GM23338 (cell line): ENCODE results near the gene ATOH8. TPM values are rescaled to one million over a fixed set of nuclear protein-coding genes. Genes with fewer than 3 reads are reported as not detected.

Source experiments
- ATAC-seq: fragments of 200-7000 bp; cut with Tn5 transposase; 3 replicates; pipeline ENCODE4 v1.9.1; 2020
- DNase-seq: peaks from one replicate; pipeline ENCODE4 v3.0.0-alpha.2; 2015; ENCODE audit warnings: low spot score
- H2AFZ ChIP-seq: fragments of 200-600 bp; sonication (generic); 2 replicates; pipeline ENCODE4 v1.8.0; 2016; ENCODE audit warnings: antibody characterized with exemption, mild to moderate bottlenecking, moderate library complexity
- H3F3A ChIP-seq: fragments of 200-600 bp; sonication (generic); replicated peaks from 2 replicates; pipeline ENCODE4 v1.8.0; 2017; ENCODE audit warnings: antibody characterized with exemption, mixed run types, low read depth
- H3K27ac ChIP-seq: fragments of 200-600 bp; sonication (generic); 2 replicates; pipeline ENCODE4 v1.6.1; 2016; ENCODE audit warnings: low read depth
- H3K27me3 ChIP-seq: fragments of 200-600 bp; sonication (generic); 2 replicates; pipeline ENCODE4 v1.8.0; 2016; ENCODE audit warnings: mild to moderate bottlenecking, mixed run types, moderate library complexity; ENCODE audit not compliant: insufficient read depth
- H3K36me3 ChIP-seq: fragments of 200-600 bp; sonication (generic); 2 replicates; pipeline ENCODE4 v1.8.0; 2016; ENCODE audit warnings: mild to moderate bottlenecking; ENCODE audit not compliant: insufficient read depth
- H3K4me1 ChIP-seq: fragments of 200-600 bp; sonication (generic); 2 replicates; pipeline ENCODE4 v1.8.0; 2016; ENCODE audit warnings: mild to moderate bottlenecking, moderate library complexity; ENCODE audit not compliant: insufficient read depth
- H3K4me2 ChIP-seq: fragments of 200-600 bp; sonication (generic); 2 replicates; pipeline ENCODE4 v1.7.1; 2017; ENCODE audit warnings: mixed run types
- H3K4me3 ChIP-seq: fragments of 200-600 bp; sonication (generic); 2 replicates; pipeline ENCODE4 v1.6.1; 2016; ENCODE audit warnings: mixed run types
- H3K79me2 ChIP-seq: fragments of 200-600 bp; sonication (generic); replicated peaks from 2 replicates; pipeline ENCODE4 v1.8.0; 2017; ENCODE audit warnings: mild to moderate bottlenecking; ENCODE audit not compliant: insufficient read depth
- H3K9me2 ChIP-seq: fragments of 200-600 bp; sonication (generic); 2 replicates; pipeline ENCODE4 v1.8.0; 2017; ENCODE audit not compliant: insufficient read depth
- H4K20me1 ChIP-seq: fragments of 200-600 bp; sonication (generic); replicated peaks from 2 replicates; pipeline ENCODE4 v1.8.0; 2017; ENCODE audit warnings: mild to moderate bottlenecking; ENCODE audit not compliant: insufficient read depth
- H3K27ac Mint-ChIP-seq: 2 replicates; pipeline ENCODE4 v1.8.0; 2020; ENCODE audit warnings: inconsistent platforms, mild to moderate bottlenecking, moderate library complexity, mixed read lengths
- H3K27me3 Mint-ChIP-seq: 3 replicates; pipeline ENCODE4 v1.8.0; 2022; ENCODE audit warnings: low read depth, mild to moderate bottlenecking, moderate library complexity, mixed read lengths, inconsistent platforms; ENCODE audit not compliant: insufficient read depth, poor library complexity
- H3K36me3 Mint-ChIP-seq: 3 replicates; pipeline ENCODE4 v1.8.0; 2021; ENCODE audit warnings: low read depth, mild to moderate bottlenecking, inconsistent platforms, moderate library complexity, mixed read lengths
- H3K4me1 Mint-ChIP-seq: 3 replicates; pipeline ENCODE4 v1.8.0; 2020; ENCODE audit warnings: mild to moderate bottlenecking, inconsistent platforms, mixed read lengths
- H3K4me3 Mint-ChIP-seq: 3 replicates; pipeline ENCODE4 v1.8.0; 2021; ENCODE audit warnings: moderate library complexity, mild to moderate bottlenecking, inconsistent platforms, mixed read lengths
- H3K9me3 Mint-ChIP-seq: 3 replicates; pipeline ENCODE4 v1.8.0; 2020; ENCODE audit warnings: moderate library complexity, mild to moderate bottlenecking, inconsistent platforms, mixed read lengths
- EZH2 ChIP-seq: fragments of 200-600 bp; sonication (generic); IDR thresholded peaks from one replicate; pipeline ENCODE4 v1.8.0; 2017; ENCODE audit warnings: antibody characterized with exemption, mild to moderate bottlenecking, low read depth; ENCODE audit not compliant: unreplicated experiment
- NANOG ChIP-seq: IDR thresholded peaks from 2 replicates; pipeline ENCODE4 v1.6.1; 2016; ENCODE audit warnings: antibody characterized with exemption, borderline replicate concordance
- POLR2AphosphoS5 ChIP-seq: IDR thresholded peaks from 2 replicates; pipeline ENCODE4 v1.6.1; 2016; ENCODE audit warnings: antibody characterized with exemption, low read depth
- STAT1 ChIP-seq: IDR thresholded peaks from one replicate; pipeline ENCODE4 v1.6.1; 2016; ENCODE audit warnings: antibody characterized with exemption; ENCODE audit not compliant: unreplicated experiment
- ZNF331 ChIP-seq: fragments of 250-450 bp; sonication (Bioruptor Pico); IDR thresholded peaks from 2 replicates; pipeline ENCODE4 v1.5.0; 2020; ENCODE audit warnings: low read depth, mild to moderate bottlenecking, moderate library complexity
- ZNF462 ChIP-seq: fragments of 250-450 bp; sonication (Bioruptor Pico); IDR thresholded peaks from 2 replicates; pipeline ENCODE4 v1.5.0; 2020; ENCODE audit warnings: mild to moderate bottlenecking, moderate library complexity
- polyA plus RNA-seq: library from polyadenylated mRNA; unstranded; fragments of >200 nt; fragmentation: Nextera tagmentation; extraction: Ambion mirVana; gene quantifications from 2 replicates; pipeline ENCODE4 v1.2.1, GENCODE V29; 2016
- total RNA-seq: library from RNA; depleted of rRNA; stranded (reverse); fragments of >200 nt; shearing (Covaris generic); gene quantifications from 2 replicates; pipeline ENCODE4 v1.2.3, GENCODE V29; 2014

The ATOH8 gene
- total and polyA plus RNA-seq, 2 experiments from 2014 or later: 0.11 to 0.97 TPM

- no peak for TF ChIP-seq ZNF462 (CRISPR knock-in tag)
- no peak for TF ChIP-seq STAT1
- no peak for TF ChIP-seq POLR2AphosphoS5
- no peak for TF ChIP-seq ZNF331 (CRISPR knock-in tag)
- TF ChIP-seq NANOG: no peak
Measured at GRCh38 chr2:85791704-85792565, 38.1 kb downstream of the ATOH8 start (continued).

- H3K27ac Mint-ChIP-seq: no peak overlapping the region
- Histone ChIP-seq H3K9me2 (no peaks in the 10 kb centered on the region), H3K27ac (no peak overlapping the region), H3K4me2 (no peak overlapping the region), H3F3A (no peaks in the 10 kb centered on the region), H3K79me2 (no peaks in the 10 kb centered on the region), H3K4me3 (no peak overlapping the region), H3K27me3 (no peaks in the 10 kb centered on the region), H3K36me3 (no peaks in the 10 kb centered on the region), H3K4me1 (no peaks in the 10 kb centered on the region), H2AFZ (no peak overlapping the region), H4K20me1 (no peaks in the 10 kb centered on the region)
- ATAC-seq (no peak), DNase-seq (no peak)
- H3K4me3 Mint-ChIP-seq: no peak overlapping the region
- H3K36me3 Mint-ChIP-seq: no peaks in the 10 kb centered on the region
- H3K4me1 Mint-ChIP-seq: 0 out of 3 replicates have a peak, but pooled peaks cover 3% of the 10 kb centered on the region
- peaks cover 10% of the 10 kb centered on the region for H3K27me3 Mint-ChIP-seq
- TF ChIP-seq EZH2 (no peak), STAT1 (no peak)
- H3K9me3 Mint-ChIP-seq: no peaks in the 10 kb centered on the region
Measured at GRCh38 chr2:85792783-85793441, 39.1 kb downstream of the ATOH8 start.
